ENCODE results near the gene PDE6H.

PDE6H gene

GRCh38 chr12:14964406-14964805, 8.4 kb upstream of the PDE6H start:
- TF ChIP-seq CTCF (IDR thresholded peaks at IDR 0.05; ENCODE audit: insufficient read depth, low read depth, low read length, missing control alignments) = no peak
- H3K4me3 ChIP-seq (ENCODE audit: low read depth, low read length) = no peak overlapping the region
- DNase-seq (ENCODE audit: low read depth) = no peak

GRCh38 chr12:14965221-14965620, 7.6 kb upstream of the PDE6H start:
- no peak for DNase-seq (ENCODE audit: low read depth)
- no peak for TF ChIP-seq CTCF (IDR thresholded peaks at IDR 0.05; ENCODE audit: insufficient read depth, low read depth, low read length, missing control alignments)

GRCh38 chr12:14968478-14968877, 4.4 kb upstream of the PDE6H start:
- DNase-seq (ENCODE audit: low read depth) = no peak
- H3K4me3 ChIP-seq (ENCODE audit: low read depth, low read length) = no peak overlapping the region
- TF ChIP-seq CTCF (IDR thresholded peaks at IDR 0.05; ENCODE audit: insufficient read depth, low read depth, low read length, missing control alignments) = no peak

More at GRCh38 chr12:14965221-14965620, 7.6 kb upstream of the PDE6H start:
- no peak overlapping the region for H3K4me3 ChIP-seq (ENCODE audit: low read depth, low read length)

GRCh38 chr12:14970473-14970872, 2.4 kb upstream of the PDE6H start:
- H3K4me3 ChIP-seq (ENCODE audit: low read depth, low read length) = no peak overlapping the region
- no peak for TF ChIP-seq CTCF (IDR thresholded peaks at IDR 0.05; ENCODE audit: insufficient read depth, low read depth, low read length, missing control alignments)
- no peak for DNase-seq (ENCODE audit: low read depth)

GRCh38 chr12:14974633-14975032, 1.8 kb downstream of the PDE6H start:
- no peak for TF ChIP-seq CTCF (IDR thresholded peaks at IDR 0.05; ENCODE audit: insufficient read depth, low read depth, low read length, missing control alignments)
- H3K4me3 ChIP-seq (ENCODE audit: low read depth, low read length) = no peak overlapping the region
- DNase-seq (ENCODE audit: low read depth) = no peak

- no peak for TF ChIP-seq CTCF (IDR thresholded peaks at IDR 0.05; ENCODE audit: insufficient read depth, low read depth, low read length, missing control alignments)
- H3K4me3 ChIP-seq (ENCODE audit: low read depth, low read length) = no peak overlapping the region
- DNase-seq (ENCODE audit: low read depth) = no peak
These were observed 2.6 kb downstream of the PDE6H start for GRCh38 chr12:14975457-14975856.

- DNase-seq (ENCODE audit: low read depth) = no peak
- no peak overlapping the region for H3K4me3 ChIP-seq (ENCODE audit: low read depth, low read length)
- no peak for TF ChIP-seq CTCF (IDR thresholded peaks at IDR 0.05; ENCODE audit: insufficient read depth, low read depth, low read length, missing control alignments)
These were observed 3.8 kb downstream of the PDE6H start for GRCh38 chr12:14976658-14977057.
